ENCODE results near the gene DPM3. TPM values are rescaled to one million over a fixed set of nuclear protein-coding genes. Genes with fewer than 3 reads are reported as not detected.

The DPM3 gene
- total RNA-seq, 1 donor from 2014 or later, result 71.1 TPM

DNA sequence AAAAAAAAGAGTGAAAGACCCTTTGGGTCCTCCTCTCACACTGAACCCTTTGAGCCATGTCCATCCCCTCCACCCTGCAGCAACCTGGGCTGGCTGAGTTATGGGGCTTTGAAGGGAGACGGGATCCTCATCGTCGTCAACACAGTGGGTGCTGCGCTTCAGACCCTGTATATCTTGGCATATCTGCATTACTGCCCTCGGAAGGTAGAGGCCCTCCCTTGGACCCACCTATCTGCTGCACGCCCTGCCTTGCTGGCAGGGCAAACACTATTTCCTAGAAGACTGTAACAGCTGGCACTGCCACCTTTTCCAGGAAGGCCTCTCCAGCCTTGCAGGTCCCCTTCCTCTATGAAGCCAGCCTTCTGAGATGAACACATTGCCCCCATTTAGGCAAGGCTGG is 3.6 kb downstream of the DPM3 start:
- intact Hi-C loops (cut with DNase I), result no loop called here
- DNase-seq (no peak), ATAC-seq (no peak)
- H3K27ac ChIP-seq, result peak overlapping the region; percentile 91
- TF ChIP-seq, protein P1, sequence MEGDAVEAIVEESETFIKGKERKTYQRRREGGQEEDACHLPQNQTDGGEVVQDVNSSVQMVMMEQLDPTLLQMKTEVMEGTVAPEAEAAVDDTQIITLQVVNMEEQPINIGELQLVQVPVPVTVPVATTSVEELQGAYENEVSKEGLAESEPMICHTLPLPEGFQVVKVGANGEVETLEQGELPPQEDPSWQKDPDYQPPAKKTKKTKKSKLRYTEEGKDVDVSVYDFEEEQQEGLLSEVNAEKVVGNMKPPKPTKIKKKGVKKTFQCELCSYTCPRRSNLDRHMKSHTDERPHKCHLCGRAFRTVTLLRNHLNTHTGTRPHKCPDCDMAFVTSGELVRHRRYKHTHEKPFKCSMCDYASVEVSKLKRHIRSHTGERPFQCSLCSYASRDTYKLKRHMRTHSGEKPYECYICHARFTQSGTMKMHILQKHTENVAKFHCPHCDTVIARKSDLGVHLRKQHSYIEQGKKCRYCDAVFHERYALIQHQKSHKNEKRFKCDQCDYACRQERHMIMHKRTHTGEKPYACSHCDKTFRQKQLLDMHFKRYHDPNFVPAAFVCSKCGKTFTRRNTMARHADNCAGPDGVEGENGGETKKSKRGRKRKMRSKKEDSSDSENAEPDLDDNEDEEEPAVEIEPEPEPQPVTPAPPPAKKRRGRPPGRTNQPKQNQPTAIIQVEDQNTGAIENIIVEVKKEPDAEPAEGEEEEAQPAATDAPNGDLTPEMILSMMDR (IDR thresholded peaks at IDR 0.05), result no peak
- peak overlapping the region; percentile 60 for H3K4me3 ChIP-seq
- H3K27me3 ChIP-seq, result no peaks in the 10 kb centered on the region
- no peaks in the 10 kb centered on the region for H3K9me3 ChIP-seq
- H3K4me1 ChIP-seq, result peaks cover 45% of the 10 kb centered on the region
- H3K36me3 ChIP-seq, result peaks cover 42% of the 10 kb centered on the region

DNA sequence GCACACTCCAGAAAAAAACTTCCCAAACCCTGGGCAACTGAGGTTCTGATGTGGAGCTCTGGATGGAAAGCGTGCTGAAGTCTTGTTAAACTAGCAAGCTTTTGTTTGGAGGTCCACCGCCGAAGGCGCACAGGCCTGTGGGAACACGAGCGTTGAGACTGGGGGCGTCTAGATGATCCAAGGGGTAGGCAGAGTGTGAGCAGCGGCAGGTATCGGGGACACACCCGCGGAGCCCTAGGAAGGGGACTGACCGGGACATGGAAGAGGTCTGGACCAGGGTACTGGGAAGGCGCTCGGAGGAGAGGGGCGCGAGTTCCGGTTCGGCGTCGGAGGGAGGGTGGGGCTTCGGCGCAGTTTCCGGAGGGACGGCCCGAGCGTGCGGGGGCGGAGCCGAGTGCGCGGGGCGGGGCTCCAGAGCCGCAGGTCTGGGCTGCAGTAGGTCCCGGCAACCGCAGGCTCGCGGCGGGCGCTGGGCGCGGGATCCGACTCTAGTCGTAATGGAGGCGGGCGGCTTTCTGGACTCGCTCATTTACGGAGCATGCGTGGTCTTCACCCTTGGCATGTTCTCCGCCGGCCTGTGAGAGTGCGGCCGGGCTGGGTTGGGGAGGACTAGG is 4.8 kb downstream of the DPM3 start, which contains the start of gene SLC50A1:
Gene SLC50A1, plus strand, starts transcription at position 438 of the 614 bp plus-strand sequence. Its CDS starts 60 bp downstream, at position 498.
- peaks cover 45% of the 10 kb centered on the region for H3K4me1 ChIP-seq

DNA sequence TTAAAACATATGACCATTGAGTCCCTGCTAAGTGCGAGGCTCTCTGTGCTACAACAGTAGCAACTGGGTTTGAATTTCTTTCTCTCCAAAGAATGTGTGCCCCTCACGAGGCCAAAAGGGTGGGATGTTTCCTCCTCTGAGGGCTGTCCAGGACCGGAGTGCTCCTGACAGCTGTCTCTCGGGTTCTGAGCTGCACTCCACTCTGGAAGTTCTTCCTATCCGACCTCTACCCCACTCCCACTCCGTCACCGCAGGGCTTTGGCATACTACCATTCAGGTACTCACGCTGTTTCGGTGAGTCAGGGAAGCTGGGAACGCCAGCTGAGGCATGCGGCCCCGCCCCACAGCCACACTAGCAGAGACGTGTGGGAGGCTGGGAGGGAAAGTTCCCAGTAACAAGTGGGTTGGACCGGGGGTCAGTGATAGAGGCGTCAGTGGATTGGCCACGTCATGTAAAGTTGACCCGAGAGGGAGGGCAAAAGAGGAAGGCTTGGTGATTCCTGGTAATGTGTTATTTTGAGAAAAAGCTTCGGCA is 5.4 kb downstream of the DPM3 start:
- ATAC-seq (peak; percentile 82), DNase-seq (peak; percentile 95)
- Histone ChIP-seq H3K4me1 (peaks cover 45% of the 10 kb centered on the region), H3K9me3 (no peaks in the 10 kb centered on the region), H3K27ac (peak overlapping the region; percentile 91), H3K27me3 (peaks cover 1% of the 10 kb centered on the region), H3K4me3 (peak overlapping the region; percentile 60), H3K36me3 (peaks cover 47% of the 10 kb centered on the region)
- TF ChIP-seq, protein P1 (IDR thresholded peaks at IDR 0.05), result no peak
- intact Hi-C loops (cut with DNase I), result no loop called here

More for the DNA sequence above, 4.8 kb downstream of the DPM3 start, which contains the start of gene SLC50A1:
- H3K36me3 ChIP-seq, result peaks cover 47% of the 10 kb centered on the region
- H3K27me3 ChIP-seq, result no peaks in the 10 kb centered on the region
- peak; percentile 98 for DNase-seq
- intact Hi-C loops (cut with DNase I), result no loop called here
- TF ChIP-seq, protein P1 (IDR thresholded peaks at IDR 0.05), result peak; percentile 30
- H3K27ac ChIP-seq, result peak within 1 kb of the TSS; percentile 91
- H3K4me3 ChIP-seq, result peak within 1 kb of the TSS; percentile 60
- peak; percentile 91 for ATAC-seq
- H3K9me3 ChIP-seq, result no peaks in the 10 kb centered on the region

DNA sequence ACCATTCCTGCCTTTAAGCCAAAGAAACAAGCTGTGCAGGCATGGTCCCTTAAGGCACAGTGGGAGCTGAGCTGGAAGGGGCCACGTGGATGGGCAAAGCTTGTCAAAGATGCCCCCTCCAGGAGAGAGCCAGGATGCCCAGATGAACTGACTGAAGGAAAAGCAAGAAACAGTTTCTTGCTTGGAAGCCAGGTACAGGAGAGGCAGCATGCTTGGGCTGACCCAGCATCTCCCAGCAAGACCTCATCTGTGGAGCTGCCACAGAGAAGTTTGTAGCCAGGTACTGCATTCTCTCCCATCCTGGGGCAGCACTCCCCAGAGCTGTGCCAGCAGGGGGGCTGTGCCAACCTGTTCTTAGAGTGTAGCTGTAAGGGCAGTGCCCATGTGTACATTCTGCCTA is 6.0 kb downstream of the DPM3 start:
- peaks cover 40% of the 10 kb centered on the region for H3K4me1 ChIP-seq
- ATAC-seq, result no peak
- no peaks in the 10 kb centered on the region for H3K9me3 ChIP-seq
- intact Hi-C loops (cut with DNase I), result no loop called here
- H3K27me3 ChIP-seq, result peaks cover 3% of the 10 kb centered on the region
- TF ChIP-seq, protein P1 (IDR thresholded peaks at IDR 0.05), result no peak
- H3K4me3 ChIP-seq, result peak overlapping the region; percentile 60
- H3K36me3 ChIP-seq, result peaks cover 47% of the 10 kb centered on the region
- H3K27ac ChIP-seq, result peak overlapping the region; percentile 91
- no peak for DNase-seq

DNA sequence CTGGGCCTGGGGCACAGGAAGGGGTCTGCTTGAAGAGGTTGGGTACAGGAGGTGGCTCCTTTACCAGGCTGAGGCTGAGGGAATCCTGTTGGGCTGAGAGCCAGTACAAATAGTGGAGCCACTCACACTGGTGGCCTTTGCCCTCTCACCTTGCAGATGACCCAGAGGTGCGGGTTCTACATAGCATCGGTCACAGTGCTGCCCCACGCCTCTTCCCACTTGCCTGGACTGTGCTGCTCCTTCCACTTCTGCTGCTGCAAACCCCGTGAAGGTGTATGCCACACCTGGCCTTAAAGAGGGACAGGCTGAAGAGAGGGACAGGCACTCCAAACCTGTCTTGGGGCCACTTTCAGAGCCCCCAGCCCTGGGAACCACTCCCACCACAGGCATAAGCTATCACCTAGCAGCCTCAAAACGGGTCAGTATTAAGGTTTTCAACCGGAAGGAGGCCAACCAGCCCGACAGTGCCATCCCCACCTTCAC is 6.5 kb downstream of the DPM3 start:
- H3K36me3 ChIP-seq, result peaks cover 47% of the 10 kb centered on the region
- intact Hi-C loops (cut with DNase I), result no loop called here
- H3K27ac ChIP-seq, result peak overlapping the region; percentile 91
- ATAC-seq (no peak), DNase-seq (no peak)
- peaks cover 3% of the 10 kb centered on the region for H3K27me3 ChIP-seq
- H3K9me3 ChIP-seq, result no peaks in the 10 kb centered on the region
- H3K4me3 ChIP-seq, result peak overlapping the region; percentile 60
- H3K4me1 ChIP-seq, result peaks cover 39% of the 10 kb centered on the region
- TF ChIP-seq, protein P1 (IDR thresholded peaks at IDR 0.05), result no peak

All from upper lobe of right lung (tissue), 1 donor.